B cell (primary cell): ENCODE data around the gene CPA5.

ENCODE experiments used
- CTCF ChIP-seq: fragments of 200-600 bp; IDR thresholded peaks from one replicate; pipeline ENCODE4 v1.8.0; 2022; ENCODE audit warnings: antibody characterized with exemption, mild to moderate bottlenecking
- EZH2 ChIP-seq: IDR thresholded peaks from 2 replicates; pipeline ENCODE4 v1.6.1; 2012; ENCODE audit warnings: borderline replicate concordance, low read depth, mild to moderate bottlenecking, moderate library complexity, low read length; ENCODE audit not compliant: insufficient read depth, poor library complexity, severe bottlenecking

- TF ChIP-seq CTCF (no peak), EZH2 (no peak)
Observed at GRCh38 chr7:130349911-130350782, 5.5 kb downstream of the CPA5 start.
